ENCODE results near the gene EIF2B4. TPM values are rescaled to one million over a fixed set of nuclear protein-coding genes. Genes with fewer than 3 reads are reported as not detected.

EIF2B4 gene
- total RNA-seq, 4 donors from 2014 or later = 34.3 to 68.2 (median 48.5) TPM

DNA sequence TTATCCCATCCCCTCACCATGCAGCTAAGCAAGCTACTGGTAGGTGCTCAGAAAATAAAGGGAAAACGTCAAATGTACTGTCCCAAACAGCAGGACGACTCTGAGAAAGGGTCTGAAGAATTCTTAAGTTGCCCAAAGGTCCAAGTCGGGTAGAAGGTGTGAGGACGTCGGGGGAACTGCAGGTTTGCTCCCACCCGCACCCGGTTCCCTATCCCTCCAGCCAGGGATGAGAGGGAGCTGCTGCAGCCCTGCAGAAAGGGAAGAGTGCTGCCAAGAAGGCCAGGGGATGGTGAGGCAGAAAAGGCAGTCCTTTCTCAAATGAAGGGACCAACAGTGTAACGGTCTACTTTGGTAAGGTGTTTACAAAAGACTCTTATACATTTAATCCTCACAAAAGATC lies 55.0 kb downstream of the EIF2B4 start:
- WGBS = 80% methylated on average over 8 of the region's 8 CpGs
- no peaks in the 10 kb centered on the region for H3K9me3 ChIP-seq

GRCh38 chr2:27314709-27315108 lies 55.4 kb downstream of the EIF2B4 start:
- Histone ChIP-seq H3K4me3 (no peak overlapping the region), H3K27ac (no peak overlapping the region), H3K27me3 (no peaks in the 10 kb centered on the region), H3K9me3 (no peaks in the 10 kb centered on the region), H3K36me3 (peaks cover 15% of the 10 kb centered on the region), H3K4me1 (no peaks in the 10 kb centered on the region)
- WGBS = 96% methylated on average over 9 of the region's 9 CpGs
- DNase-seq (ENCODE audit: low spot score in 2 of 2) = no peak
- TF ChIP-seq EP300 (IDR thresholded peaks at IDR 0.05) = no peak

More for the DNA sequence above, 55.0 kb downstream of the EIF2B4 start:
- TF ChIP-seq EP300 (IDR thresholded peaks at IDR 0.05) (no peak), CTCF (IDR thresholded peaks at IDR 0.05) (no peak), POLR2AphosphoS5 (IDR thresholded peaks at IDR 0.05) (no peak), POLR2A (IDR thresholded peaks at IDR 0.05) (no peak)
- no peak overlapping the region for H3K4me3 ChIP-seq
- H3K27me3 ChIP-seq = no peaks in the 10 kb centered on the region
- no peaks in the 10 kb centered on the region for H3K4me1 ChIP-seq
- no peak overlapping the region for H3K27ac ChIP-seq
- no peak for DNase-seq (ENCODE audit: low spot score in 2 of 2)
- peaks cover 12% of the 10 kb centered on the region for H3K36me3 ChIP-seq

Other genes with a start within 250 kb of the EIF2B4 start
- not detected for gene ABHD1, start 246.5 kb downstream of the EIF2B4 start, total RNA-seq
- 10 to 100 TPM; 40.0 to 55.3 (median 47.1) TPM for gene PREB, start 235.7 kb downstream of the EIF2B4 start, total RNA-seq
- gene PRR30, start 230.9 kb downstream of the EIF2B4 start, total RNA-seq = not detected
- under 1 TPM in 1 of 4 donors, not detected in 3; 0.11 TPM for gene TCF23, start 221.3 kb downstream of the EIF2B4 start, total RNA-seq
- gene ATRAID, start 158.3 kb downstream of the EIF2B4 start, total RNA-seq = 100 to 1,000 TPM; 109 to 177 (median 141) TPM
- gene SLC5A6, start 158.1 kb downstream of the EIF2B4 start, total RNA-seq = 10 to 100 TPM; 30.4 to 33.4 (median 33.1) TPM
- 10 to 100 TPM; 33.7 to 64.8 (median 42.1) TPM for gene CAD, start 153.0 kb downstream of the EIF2B4 start, total RNA-seq
- gene SLC30A3, start 107.3 kb downstream of the EIF2B4 start, total RNA-seq = not detected
- not detected for gene DNAJC5G, start 94.9 kb downstream of the EIF2B4 start, total RNA-seq
- gene TRIM54, start 87.9 kb downstream of the EIF2B4 start, total RNA-seq = not detected
- gene UCN, start 61.9 kb downstream of the EIF2B4 start, total RNA-seq = 1 to 10 TPM in 2 of 4 donors, not detected in 2; 2.1 to 3.9 TPM
- 10 to 100 TPM; 51.8 to 87.5 (median 68.4) TPM for gene MPV17, start 47.2 kb downstream of the EIF2B4 start, total RNA-seq
- 100 to 1,000 TPM in 1 of 4 donors, 10 to 100 TPM in 3; 53.8 to 160 (median 75.9) TPM for gene GTF3C2, start 13.6 kb downstream of the EIF2B4 start, total RNA-seq
- 10 to 100 TPM; 73.4 to 89.8 (median 76.4) TPM for gene SNX17, start 278 bp upstream of the EIF2B4 start, total RNA-seq
- gene ZNF513, start 10.4 kb upstream of the EIF2B4 start, total RNA-seq = 10 to 100 TPM in 3 of 4 donors, 1 to 10 TPM in 1; 7.6 to 16.7 (median 11.7) TPM
- 10 to 100 TPM; 37.4 to 54.1 (median 49.3) TPM for gene PPM1G, start 39.3 kb upstream of the EIF2B4 start, total RNA-seq
- gene NRBP1, start 58.3 kb upstream of the EIF2B4 start, total RNA-seq = 10 to 100 TPM; 66.8 to 84.3 (median 77.0) TPM
- gene KRTCAP3, start 72.0 kb upstream of the EIF2B4 start, total RNA-seq = 10 to 100 TPM; 31.0 to 50.1 (median 42.2) TPM
- gene IFT172, start 119.4 kb upstream of the EIF2B4 start, total RNA-seq = 10 to 100 TPM; 21.6 to 70.0 (median 27.4) TPM
- gene FNDC4, start 124.9 kb upstream of the EIF2B4 start, total RNA-seq = 1 to 10 TPM; 4.7 to 8.0 (median 5.5) TPM
- gene GCKR, start 126.5 kb upstream of the EIF2B4 start, total RNA-seq = 1 to 10 TPM in 1 of 4 donors, under 1 TPM in 2, not detected in 1; 0.56 to 1.0 (median 0.64) TPM
- gene ZNF512, start 212.7 kb upstream of the EIF2B4 start, total RNA-seq = 10 to 100 TPM in 3 of 4 donors, 1 to 10 TPM in 1; 8.1 to 23.5 (median 20.6) TPM

Measured in suprapubic skin (tissue), 4 donors.